ENCODE data around the gene HIPK2.

DNA sequence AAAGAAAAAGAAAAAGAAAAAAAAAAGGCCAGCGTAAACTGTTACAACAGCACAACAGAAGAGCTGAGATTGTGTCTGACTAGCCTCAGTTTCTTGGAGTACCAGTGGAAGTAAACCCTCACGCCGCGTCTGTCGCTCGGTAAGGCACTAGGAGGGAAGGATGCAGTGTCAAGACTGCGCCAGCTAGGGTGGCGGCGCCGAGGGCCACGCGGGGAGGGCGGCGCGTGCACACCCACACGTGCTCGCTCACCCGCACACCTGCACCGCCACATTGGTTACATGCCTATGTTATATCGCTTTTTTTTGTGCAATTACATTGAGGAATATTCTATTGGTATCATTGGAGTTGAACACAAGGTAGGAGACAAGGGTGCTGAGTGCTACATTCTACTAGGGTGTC is 206.1 kb downstream of the HIPK2 start:
- TF ChIP-seq, protein P1, sequence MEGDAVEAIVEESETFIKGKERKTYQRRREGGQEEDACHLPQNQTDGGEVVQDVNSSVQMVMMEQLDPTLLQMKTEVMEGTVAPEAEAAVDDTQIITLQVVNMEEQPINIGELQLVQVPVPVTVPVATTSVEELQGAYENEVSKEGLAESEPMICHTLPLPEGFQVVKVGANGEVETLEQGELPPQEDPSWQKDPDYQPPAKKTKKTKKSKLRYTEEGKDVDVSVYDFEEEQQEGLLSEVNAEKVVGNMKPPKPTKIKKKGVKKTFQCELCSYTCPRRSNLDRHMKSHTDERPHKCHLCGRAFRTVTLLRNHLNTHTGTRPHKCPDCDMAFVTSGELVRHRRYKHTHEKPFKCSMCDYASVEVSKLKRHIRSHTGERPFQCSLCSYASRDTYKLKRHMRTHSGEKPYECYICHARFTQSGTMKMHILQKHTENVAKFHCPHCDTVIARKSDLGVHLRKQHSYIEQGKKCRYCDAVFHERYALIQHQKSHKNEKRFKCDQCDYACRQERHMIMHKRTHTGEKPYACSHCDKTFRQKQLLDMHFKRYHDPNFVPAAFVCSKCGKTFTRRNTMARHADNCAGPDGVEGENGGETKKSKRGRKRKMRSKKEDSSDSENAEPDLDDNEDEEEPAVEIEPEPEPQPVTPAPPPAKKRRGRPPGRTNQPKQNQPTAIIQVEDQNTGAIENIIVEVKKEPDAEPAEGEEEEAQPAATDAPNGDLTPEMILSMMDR (conservative IDR thresholded peaks at IDR 0.05; ENCODE audit: low read length) = no peak
- no peak for TF ChIP-seq EZH2phosphoT487 (IDR thresholded peaks at IDR 0.05; ENCODE audit: borderline replicate concordance)
